Epidermal melanocyte (primary cell): Measurements from ENCODE around the gene DCAF17.
"Not testable (repeated sequence)": the region's sequence is repeated elsewhere in the genome, so short reads cannot be mapped to it uniquely, and the experiment has no call there.

ENCODE experiments used
- DNase-seq: peaks from one replicate; pipeline ENCODE4 v3.0.0; 2011; ENCODE audit warnings: low spot score; ENCODE audit not compliant: insufficient read length

The DCAF17 gene

DNA sequence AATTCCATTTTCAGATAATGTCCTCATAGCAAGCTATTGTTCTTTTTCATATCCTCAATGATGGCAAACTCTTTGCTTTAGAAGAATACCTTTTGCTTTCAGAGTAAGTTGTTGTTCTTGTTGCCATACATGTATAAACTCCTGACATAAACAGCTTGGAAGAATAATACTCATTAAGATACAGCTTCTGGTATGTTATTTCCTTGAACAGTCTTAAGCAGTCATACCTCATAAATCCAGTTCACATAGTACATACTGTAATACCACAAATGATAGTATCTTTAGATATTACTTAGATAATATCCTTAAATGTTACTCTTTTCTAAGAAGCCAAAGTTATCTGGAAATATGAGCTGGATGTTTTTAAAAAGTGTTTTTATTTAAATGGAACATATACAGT is 23.4 kb upstream of the DCAF17 start:
- no peak for DNase-seq

DNA sequence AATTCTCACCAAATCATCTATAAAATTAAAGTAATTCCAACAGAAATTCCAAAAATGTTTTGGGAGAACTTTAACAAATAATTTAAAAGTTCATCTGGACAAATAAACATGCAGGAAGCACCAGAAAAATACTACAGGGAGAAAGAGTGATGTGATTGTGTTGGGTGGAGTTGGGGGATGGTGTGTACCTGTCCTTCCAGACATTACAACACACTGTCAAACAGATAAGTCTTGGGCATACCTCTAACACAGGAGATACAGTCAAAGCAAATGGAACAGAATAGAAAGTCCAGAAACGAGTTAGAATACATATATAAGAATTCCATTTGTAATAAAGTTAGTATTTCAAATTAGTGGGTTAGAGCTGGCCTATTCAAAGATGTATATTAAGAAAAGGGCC is 22.8 kb upstream of the DCAF17 start:
- DNase-seq = no peak

DNA sequence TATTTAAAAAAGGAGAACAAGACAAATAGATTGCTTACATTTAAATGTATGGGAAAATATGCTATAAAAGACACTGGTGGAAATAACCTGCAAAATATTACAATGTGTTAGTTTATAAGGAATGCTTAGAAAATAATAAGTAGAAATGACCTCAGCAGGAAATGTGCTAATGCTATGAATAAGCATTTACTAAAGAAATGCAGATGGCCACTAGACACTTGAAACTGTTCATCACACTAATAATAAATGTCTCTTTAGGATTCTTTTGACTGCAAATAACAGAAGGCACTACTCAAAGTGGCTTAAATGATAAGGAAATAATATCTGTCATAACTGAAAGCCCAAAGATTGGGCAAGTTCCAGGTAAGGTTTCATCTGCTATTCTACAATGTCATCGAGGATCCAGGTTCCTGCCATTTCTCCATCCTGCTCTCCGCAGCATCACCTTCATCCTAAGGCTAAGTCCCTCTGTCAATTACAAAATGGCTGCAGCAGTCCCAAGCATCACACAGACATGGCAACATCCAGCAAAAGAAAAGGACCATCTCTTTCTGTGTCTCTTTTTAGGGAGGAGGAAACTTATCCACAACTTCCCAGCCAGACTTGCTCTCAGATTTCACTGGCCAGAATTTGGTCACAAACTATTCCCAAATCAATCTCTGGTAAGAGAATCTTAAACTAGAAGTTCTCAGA is 22.1 kb upstream of the DCAF17 start:
- no peak for DNase-seq

DNA sequence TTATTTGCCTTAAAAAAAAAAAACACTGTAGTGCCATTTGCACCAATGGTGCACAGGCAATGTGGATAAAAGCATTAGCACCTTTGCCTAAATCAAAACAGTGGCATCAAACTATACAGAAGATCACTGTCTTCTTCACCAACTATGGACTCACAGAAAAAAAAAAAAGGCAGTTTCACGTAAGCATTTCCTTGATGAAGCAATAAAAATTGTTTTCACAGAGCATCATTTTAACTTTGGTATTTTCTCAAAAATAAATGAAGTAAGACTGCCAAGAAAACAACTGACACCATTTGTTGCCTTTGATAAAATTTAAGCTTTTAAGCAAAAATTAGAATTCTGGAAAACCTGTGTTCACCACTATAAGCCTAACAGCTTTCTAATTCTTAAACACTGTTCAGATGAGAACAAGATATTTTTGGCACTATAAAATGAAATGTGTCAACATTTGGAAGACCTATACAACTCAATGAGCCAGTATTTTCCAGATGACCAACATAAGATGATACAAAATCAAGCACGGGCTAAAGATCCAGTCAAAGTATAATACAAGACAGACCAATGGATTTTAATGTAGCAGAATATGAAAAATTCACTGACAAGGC is 21.4 kb upstream of the DCAF17 start:
- DNase-seq = no peak

DNA sequence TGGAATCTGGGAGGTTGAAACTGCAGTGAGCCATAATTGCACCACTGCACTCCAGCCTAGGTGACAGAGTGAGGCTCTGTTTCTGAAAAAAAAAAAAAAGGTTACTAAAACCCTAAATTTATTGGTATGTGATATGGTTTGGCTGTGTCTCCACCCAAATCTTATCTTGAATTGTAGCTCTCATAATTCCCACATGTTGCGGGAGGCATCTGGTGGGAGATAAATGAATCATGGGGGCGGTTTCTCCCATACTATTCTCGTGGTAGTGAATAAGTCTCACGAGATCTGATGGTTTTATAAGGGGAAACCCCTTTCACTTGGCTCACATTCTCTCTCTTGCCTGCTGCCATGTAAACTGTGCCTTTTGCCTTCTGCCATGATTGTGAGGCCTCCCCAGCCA is 19.4 kb upstream of the DCAF17 start:
- DNase-seq = not testable (repeated sequence)

DNA sequence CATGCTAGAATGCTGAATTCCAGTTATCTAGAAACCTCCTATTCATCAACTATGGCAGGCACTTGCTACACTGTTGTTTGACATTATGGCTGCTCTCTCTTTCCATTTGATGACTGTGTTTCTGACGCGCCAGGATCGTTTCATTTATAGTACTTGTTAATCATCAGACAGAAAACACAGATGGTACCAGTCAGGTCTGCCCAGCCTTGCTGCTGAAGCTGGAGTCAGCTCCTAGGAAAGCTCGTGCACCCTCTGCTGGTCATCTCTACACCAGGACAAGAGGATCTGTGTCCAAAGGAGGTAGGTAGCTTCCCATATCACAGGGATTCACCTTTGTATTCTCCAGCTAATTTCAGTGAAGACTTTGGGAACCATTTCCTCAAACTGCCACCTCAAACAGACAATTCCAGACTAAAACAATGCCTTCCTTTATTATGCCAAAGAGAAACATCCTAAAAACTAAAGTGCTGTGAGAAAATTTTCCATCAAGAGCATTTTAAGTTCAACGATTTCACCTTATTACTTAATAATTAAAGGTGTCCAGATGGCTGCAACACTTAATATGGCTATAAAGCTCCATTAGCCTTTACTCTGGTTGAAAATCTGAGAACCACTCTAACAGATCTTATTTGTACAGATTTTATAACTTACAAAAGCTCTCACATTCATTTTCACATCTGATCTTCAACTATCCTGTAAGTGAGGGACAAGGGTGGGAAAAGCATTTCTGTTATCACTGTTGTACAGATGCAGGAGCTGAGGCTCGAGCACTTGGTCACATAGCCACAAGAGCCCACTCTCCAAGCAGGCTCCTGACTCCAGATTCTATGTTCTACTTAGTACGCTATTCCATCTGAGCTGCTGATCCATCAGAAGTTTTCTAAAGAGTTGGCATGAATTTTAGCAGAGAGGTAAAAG is 17.8 kb upstream of the DCAF17 start:
- peak; percentile 63 for DNase-seq

DNA sequence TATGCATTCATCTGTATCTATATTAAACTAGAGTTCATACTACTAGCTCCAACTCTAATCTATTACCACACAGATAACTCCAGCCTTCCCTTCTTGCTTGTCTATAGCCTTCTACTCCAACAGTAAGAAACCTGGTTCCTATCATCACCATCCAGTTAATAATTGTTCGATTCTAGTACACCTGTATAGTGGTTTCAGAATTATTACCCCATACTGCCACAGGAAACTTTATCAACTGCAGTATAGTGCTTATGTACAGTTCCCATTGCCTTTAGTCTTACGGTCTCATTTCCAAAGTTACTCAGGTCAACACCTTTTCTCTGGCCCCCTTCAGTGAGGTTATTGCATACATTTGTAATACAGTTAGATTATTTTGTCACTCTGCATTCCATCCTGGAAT is 14.7 kb upstream of the DCAF17 start:
- no peak for DNase-seq

DNA sequence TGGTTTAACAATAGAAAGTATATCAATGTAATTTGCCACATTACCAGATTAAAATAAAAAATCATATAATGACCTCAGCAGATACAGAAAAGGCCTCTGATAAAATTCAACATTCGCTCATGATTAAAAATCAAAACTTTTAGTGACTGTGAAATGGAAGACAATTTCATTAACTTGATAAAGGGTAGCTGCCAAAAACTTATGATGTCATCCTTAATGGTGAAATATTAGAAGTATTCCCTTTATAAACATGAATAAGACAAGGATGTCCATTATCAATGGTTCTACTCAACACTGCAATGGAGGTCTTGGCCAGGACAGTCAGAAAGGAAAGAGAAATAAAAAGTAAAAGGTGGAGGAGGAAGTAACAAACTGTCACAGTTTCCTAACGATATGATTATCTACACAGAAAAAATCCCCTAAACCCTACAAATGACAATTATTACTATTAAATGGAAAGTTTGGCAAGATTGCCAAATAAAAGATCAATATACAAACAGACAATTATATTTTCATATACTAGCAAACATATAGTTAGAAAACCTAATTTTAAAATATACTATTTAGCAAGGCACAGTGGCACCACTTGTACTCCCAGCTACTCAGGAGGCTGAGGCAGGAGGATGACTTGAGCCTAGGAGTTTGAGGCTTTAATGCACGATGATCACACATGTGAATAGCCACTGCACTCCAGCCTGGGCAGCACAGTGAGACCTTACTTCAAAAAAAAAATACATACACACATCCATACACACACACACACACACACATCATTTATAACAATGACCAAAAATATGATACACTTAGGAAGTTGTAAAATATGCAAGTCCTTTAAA is 13.1 kb upstream of the DCAF17 start:
- DNase-seq = no peak

DNA sequence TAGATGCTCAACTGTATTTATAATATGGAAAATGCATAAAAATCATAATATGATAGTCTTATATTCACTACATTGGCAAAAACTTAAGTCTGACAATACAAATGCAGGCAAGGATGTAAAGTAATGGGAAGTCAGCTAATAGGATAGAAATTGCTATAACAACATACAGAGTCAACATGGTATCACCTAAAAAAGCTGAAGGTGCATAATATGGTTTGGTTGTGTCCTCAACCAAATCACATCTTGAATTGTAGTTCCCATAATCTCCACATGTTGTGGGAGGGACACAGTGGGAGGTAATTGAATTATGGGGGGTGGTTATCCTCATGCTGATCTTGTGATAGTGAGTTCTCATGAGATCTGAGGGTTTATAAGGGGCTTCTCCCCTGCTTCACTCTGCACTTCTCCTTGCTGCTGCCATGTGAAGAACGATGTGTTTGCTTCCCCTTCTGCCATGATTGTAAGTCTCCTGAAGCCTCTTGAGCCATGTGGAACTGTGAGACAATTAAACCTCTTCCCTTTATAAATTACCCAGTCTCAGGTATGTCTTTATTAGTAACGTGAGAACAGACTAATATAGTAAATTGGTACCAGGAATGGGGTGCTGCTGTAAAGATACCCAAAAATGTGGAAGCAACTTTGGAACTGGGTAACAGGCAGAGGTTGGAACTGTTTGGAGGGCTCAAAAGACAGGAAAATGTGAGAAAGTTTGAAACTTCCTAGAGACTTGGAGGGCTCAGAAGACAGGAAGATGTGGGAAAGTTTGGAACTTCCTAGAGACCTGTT is 11.1 kb upstream of the DCAF17 start:
- DNase-seq = not testable (repeated sequence)

DNA sequence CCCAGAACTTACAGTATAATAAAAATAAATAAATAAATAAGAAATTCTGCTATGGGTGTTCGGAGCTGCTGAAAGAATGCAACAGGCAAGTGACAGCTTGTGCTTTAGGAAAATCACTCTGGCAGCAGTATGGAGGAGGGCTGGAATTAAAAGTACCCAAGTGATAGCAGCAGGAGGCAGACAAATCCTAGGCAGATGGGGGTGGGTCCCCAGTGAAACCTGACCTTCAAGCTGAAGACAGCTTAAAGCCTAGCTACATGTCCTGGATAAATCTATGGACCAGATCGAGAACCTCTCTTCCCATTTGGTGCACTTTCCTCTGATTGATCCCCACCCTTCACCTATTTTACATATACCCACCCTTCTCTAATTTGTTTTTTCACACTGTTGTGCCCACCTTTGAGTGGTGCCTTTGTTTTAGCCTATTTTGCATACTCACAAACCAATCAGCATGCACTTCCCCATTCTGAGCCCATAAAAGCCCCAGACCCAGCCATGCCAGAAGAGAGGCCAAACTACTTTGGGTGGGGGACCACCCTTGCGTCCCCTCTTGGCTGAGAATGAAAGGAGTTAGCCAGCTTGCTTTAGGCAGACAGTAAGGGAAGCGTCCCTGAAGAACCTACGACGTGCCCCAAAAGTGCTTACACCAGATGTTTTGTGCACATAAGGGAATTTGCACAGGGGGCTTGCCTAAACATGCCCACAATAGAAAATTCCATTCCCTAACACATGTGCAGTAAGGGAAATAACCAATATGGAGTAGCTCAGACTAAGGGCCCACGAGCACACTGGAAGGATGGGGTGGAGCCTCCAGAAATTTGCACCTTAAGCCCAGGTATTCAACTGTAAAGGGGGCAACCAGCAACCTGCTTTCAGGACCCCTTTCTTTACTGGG is 3.3 kb upstream of the DCAF17 start:
- no peak for DNase-seq

DNA sequence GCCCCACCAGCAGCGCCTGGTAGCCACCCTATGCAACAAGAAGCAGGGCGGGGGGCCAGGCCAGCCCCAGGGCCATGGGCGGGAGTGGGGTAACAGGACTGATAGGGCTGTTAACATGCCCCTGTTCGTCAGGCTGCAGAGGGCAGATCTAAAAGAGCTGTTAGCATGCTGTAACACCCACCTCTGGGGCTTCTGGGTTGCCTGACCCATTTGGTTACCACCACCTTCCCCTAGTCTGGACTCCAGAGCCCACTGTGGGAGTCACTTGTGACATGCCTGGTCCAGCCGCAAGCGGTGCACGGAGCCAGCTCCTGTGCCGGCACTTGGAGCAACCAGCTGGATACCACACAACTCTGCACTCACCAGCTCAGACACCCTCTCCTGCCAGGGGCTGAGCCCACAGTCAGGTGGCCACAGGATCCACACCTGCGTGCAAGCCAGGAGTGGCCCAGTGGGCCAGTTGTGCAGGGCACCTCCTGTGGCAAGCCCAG is 2.3 kb upstream of the DCAF17 start:
- DNase-seq = no peak

DNA sequence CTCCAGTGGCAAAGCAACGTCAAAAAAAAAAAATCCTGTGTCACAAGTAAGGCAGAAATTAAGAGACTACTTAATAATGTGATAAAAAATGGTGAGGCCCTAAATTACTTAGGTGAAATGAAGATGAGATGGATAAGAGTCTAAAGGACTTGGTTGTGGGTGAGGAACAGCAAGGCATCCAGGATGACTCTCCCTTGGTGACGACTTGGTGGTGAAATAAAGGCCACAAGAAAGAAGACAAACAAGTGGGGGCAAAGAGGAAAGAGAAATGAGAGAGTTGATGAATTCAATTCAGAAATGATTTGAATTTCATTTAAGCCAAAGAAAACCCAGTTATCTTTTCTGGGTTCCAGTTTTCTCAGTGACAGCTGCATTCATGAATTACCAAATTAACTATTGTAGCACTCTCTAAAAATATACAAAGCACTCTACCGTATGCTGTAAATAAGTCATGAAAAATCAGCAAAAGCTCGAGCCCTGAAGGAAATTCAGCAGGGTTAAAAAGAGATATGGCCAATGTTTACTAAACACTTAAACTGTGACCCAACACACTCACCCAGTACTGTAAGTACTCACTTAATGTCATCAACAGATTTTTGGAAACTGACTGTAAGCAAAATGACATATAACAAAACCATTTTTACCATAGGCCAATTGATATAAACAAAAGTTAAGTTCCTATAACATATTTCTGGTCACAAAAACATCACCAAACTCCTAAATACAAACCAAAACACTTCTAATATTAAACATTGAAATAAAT is 1.6 kb upstream of the DCAF17 start:
- DNase-seq = no peak

DNA sequence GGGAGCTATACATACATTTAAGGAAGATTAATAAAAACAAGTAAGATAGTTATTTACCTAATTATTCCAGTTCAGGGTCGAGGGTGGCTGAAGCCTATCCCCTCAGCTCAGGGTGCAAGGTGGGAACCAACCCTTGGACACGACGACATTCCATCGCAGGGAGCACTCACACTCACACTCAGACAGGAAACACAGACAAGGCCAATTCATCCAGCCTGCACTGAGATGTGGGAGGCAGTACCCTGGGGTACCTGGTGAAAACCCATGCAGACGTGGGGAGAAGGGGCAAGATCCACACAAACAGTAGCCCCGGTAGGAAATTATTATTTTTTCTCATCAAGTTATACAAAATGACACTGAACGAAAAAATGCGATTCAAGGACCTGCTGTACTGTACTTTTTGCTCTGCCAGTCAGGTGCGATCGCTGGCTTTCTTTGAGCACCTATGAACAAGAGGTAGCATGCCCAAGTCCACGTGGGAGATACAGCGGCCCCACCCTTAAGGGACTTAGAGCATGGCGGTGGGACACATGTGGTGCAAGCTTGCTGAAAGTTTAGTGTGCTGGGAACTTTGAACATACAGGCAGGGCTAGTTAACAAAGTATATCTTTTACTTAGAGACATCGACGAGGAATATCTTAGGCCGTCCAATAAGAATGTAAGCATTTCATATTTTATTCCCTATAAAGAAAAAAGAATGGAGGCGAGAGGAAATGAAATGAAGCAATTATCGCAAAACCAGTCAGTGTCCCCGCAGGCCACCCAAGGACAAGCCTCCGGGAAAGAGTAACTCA is 860 bp upstream of the DCAF17 start:
- DNase-seq = no peak

DNA sequence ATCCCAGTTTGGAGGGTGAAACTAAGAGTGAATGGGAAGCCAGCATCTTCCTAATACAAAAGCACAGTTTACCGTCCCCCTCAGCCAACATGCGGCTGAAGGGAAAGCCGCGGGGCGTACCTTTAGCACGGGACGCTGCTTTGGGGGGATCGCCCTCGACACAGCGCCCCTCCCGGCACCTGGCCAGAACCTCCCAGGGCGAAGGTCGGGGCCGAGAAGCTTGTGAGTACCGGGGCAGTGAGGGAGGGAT is 338 bp upstream of the DCAF17 start, which contains the start of gene METTL8:
METTL8 (minus strand) TSS at position 228 of the 250 bp plus-strand sequence. CDS start 41,805 bp downstream, outside the sequence.
- no peak for DNase-seq

DNA sequence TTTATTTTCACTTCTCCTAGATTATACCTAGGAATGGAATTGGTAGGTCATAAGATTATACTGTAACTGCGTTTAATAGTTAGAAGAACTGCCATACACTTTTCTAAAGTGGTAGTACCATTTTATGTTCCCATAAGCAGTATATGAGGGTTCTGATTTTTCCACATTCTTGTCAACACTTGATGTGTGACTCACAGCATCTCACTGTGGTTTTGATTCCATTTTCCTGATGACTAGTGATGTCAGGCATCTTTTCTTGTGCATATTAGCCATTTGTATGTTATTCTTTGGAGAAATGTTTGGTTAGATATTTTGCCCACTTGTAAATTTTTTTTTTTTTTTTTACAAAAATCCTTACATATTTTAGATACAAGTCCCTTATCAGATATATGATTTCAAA is 2.3 kb downstream of the DCAF17 start:
- DNase-seq = no peak

DNA sequence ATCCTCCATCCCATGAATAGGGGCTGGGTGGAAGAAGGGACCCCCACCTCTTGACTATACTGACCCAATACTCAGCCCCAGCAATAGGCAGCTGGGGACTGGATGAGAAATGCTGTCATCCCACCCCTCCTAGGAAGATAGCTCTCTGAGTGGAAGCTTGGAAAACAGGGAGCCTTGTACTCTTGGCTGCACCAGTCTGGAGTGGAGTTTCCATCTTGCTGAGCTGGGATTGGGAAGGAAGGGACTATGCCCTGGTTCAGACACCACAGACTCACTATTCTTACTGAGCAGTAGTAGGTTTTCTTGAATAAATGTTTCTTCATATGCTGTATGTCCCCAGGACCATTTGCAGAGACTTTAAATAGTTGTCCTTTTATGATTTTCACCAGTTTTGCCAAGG is 7.4 kb downstream of the DCAF17 start:
- DNase-seq = no peak

DNA sequence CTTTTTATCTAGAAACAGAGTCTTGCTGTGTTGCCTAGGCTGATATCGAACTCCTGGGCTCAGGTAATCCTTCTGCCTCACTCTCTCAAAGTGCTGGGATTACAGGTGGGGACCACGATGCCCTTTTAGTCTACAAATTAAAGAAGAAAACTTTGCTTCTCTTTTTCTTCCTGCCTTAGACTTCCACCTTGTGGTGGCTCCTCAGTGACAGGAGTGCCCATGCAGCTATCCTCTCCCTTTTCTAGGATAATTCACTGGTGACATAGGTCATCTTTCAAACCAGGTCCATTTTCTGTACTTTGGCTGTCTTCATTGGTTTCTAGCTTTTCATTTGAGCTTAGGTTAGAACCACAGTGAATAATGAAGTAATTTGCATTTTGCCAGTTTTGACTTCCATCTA is 13.6 kb downstream of the DCAF17 start:
- DNase-seq = no peak

DNA sequence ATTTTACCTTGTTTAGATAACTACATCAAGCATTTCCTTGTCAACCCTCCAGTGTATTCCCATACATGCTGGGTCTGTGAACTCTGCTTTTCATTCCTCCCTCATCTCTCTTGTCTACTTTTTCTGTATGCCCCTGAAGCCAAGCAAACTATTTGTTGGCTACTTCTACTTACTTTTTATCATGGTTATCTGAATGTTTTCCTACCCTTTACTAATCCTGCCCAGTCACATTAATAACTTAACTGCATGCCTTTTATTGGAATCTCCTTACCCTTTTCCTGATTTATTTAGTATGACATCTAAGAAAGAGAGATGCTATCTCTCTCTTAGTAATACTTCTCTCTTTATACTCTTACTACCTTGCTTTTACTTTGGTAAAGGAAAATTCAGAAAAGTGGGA is 17.0 kb downstream of the DCAF17 start:
- no peak for DNase-seq
